HG03442 (cell line): Measurements from ENCODE around the gene PLEKHN1.

Experiments
- ATAC-seq: cut with Tn5 transposase; IDR thresholded peaks from one replicate; pipeline ENCODE4 v1.9.1; 2021; ENCODE audit warnings: mild to moderate bottlenecking, moderate library complexity; ENCODE audit not compliant: unreplicated experiment

The PLEKHN1 gene, protein sequence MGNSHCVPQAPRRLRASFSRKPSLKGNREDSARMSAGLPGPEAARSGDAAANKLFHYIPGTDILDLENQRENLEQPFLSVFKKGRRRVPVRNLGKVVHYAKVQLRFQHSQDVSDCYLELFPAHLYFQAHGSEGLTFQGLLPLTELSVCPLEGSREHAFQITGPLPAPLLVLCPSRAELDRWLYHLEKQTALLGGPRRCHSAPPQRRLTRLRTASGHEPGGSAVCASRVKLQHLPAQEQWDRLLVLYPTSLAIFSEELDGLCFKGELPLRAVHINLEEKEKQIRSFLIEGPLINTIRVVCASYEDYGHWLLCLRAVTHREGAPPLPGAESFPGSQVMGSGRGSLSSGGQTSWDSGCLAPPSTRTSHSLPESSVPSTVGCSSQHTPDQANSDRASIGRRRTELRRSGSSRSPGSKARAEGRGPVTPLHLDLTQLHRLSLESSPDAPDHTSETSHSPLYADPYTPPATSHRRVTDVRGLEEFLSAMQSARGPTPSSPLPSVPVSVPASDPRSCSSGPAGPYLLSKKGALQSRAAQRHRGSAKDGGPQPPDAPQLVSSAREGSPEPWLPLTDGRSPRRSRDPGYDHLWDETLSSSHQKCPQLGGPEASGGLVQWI

DNA sequence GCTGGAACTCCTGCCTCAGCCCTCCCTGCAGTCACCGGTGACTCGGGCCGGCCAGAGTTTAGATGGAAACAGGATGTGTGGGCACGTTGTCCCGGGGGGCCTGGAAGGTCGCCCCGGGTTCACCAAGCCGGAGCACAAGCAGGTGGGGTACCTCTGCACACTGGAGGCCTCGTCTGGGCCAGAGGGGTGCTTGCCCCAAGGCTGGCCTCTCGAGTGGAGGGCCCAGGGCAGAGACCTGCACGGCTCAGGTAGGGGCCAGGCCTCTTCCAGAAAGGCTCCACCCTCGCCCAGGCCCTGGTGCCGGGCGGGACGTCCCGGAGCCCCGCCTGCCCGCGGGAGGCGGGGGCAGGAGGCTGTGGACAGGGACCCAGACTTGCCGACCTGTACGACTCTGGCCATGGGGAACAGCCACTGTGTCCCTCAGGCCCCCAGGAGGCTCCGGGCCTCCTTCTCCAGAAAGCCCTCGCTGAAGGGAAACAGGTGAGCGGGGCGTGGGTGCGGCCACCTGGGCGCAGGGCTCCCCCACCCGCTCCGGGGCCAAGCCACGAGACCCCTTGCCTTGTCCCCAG is at the start of gene PLEKHN1:
PLEKHN1 (plus strand) TSS at position 348 of the 569 bp plus-strand sequence; CDS start at position 398, 50 bp downstream.
- ATAC-seq = peak; percentile 22

DNA sequence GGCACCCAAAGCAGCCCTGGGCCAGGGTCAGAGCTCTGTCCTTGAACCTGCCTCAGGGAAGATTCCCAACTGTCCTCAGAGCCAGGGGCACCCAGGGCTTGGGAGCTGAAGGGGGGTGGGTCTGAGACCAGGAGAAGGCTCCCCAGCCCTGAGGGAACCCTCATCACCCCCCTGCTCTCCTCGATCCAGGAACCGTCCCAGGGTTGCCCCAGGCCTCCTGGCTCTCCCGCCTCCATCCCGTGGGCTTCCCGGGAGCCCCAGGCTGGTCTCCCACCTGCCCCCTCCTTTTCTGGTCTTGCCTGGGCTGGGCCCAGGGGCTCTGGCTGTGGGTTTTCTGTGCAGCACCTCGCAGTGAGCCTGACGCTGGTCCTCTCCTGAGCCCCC is 49.2 kb upstream of the PLEKHN1 start:
- ATAC-seq = no peak

DNA sequence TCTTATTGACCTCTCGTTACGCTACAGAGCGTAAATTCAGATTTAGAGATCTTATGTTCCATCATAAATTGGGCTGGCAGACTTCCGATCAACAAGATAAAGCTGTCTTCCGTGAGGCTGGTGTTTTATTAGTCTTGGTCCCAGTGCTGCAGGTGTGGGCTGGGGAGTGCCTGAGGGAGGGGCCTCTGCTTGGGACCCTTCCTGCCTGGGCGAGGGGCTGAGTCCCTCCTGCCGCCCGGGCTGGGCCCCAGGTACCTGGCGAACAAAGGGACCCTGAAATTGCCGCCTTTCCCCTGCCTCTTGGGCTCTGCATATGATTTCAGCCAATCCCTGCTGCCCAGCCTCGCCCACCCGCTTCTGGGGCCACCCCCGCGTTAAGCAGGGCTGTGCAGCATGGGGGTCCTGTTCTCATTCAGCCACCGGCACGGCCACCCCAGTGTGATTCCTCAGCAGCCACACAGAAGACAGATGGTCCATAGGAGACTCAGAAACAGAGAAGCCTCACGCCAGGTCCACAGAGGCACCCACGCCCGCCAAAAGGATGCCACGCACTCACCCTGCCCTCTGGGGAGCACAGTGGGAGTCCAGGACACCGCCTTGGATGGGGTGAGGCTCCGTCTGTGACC is 48.7 kb upstream of the PLEKHN1 start:
- no peak for ATAC-seq

DNA sequence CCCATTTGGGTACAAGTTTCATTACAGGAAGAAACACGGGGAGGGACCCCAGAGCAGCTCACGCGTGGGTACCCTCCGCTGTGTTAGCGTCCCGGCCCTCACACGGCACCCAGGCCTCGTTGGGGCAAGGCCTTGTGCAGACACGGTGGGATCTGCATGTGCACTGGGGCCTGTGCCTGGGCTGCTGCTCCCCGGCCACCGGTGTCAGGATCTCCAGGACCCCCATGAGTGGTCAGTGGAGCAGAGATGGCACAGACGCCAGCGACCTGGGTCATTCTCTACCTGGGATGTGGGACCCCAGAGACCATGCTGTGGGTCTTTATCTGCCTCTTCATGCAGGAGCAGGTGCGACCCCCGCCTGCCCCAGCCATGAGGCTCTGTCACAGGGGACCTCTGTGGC is 47.9 kb upstream of the PLEKHN1 start:
- no peak for ATAC-seq

DNA sequence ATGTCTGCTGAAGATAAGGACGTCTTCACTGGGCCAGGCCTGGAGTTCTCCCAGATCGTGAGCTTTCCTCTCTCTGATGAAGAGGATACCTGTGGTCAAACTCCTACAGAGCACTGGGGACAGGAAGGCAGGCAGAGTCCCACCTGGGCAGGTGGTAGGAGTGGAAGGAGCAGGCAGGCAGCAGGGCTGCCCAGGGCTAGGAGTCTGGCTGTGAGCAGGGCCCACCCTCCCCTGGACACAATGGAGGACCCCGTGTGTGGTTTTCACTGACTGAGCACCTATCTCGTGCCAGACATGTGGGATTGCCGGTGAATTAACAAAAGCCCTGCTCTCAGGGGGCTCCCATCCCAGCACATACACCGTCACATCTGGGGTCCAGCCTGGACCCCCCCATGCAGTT is 47.4 kb upstream of the PLEKHN1 start:
- no peak for ATAC-seq

DNA sequence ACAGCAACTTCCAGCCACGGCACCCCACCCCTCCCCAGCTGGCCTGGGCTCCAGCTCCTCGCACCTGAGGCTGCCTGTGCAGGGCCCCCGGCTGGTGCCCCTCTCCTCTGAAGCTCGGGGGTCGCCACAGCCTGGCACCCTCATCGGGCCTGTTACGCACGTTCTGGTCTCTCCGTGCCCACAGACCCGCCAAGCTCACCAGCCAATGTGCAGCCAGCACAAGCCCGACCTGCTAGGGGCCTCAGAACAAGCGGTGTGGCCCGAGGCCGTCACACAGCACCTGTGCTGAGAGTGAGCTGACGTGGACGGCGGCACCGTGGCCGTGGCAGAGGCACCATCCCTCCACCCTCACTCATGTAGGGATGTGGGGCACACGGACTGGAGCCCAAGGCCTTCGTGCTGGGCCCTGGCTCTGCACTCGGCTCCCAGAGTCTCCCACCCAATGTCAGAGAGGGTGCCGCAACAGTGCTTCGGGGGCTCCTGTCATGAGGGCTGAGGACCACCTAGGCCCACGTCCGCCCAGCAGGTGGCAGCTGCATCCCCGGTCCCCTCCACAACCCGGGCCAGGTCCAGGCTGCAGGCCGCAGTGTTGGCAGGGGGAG is 46.9 kb upstream of the PLEKHN1 start:
- no peak for ATAC-seq

DNA sequence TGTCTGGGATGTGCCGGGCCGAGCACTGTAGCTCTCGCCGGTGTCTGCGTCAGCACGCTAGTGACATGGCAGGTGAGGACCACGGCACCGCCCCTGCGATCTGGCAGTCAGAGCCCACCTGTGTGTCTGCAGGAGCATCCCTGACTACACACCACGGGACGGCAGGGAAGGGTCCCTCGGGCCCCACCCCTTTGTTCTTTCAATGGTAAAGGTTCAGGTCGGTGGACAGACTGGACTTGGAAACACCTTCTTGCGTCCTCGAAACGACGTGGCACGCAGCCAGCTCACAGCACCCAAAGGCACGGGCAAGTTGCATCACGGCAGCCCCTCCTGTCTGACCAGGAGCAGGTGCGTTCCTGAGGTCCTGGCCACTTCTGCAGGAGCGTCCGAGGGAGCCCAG is 46.3 kb upstream of the PLEKHN1 start:
- ATAC-seq = no peak

DNA sequence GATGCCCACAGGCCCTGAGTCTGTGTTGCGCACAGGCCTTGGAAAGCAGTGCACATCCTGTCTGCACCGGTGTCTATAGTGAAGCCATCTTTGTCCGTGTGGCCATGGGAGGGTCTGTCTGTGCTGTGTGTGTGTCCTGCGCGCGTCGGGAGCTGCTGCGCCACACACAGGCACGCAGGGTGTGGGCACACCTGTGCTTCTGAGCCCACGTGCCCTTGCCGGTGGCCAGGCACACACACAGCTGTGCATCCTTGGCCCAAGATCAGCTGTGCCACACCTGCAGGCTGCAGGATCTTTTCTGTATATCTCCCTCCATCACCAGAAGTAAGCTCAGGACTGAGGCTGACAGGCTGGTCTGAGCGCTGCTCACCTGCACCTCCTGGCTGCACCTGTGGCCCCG is 45.8 kb upstream of the PLEKHN1 start:
- ATAC-seq = no peak

DNA sequence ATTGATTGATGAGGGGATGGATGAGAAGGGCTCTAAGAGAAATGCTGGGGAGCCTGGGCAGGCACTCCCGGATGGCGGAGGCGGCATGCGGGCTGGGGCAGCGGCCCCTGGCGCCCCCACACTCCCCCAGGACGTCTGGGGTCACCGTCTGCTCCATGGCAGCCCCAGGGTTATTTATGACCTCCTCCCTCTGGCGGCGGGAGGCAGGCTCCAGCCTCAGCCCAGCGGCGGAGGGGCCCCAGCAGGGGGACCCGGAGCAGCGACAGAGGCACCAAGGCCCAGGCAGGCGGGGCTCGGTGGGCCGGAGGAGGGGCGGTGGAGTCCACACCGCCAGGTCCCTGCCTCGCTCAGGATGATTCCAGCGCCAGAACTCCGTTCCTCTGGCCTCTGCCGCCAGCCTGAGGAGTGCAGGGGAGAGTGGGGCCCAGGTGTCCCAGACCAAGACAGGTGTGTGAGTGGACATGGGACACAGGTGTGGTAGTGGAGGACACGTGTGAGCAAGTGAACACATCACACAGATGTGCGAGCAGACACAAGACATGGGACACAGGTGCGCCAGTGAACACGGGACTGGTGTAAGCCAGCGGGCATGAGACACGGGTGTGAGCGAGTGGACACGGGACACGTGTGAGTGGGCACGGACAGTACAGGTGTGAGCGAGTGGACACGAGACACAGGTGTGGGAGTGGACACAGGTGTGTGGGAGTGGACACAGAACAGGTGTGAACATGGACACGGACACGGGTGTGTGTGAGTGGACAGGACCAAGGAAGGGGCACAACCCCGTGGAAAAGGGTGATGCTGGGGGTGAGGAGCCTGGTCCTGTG is 45.1 kb upstream of the PLEKHN1 start:
- ATAC-seq = no peak

DNA sequence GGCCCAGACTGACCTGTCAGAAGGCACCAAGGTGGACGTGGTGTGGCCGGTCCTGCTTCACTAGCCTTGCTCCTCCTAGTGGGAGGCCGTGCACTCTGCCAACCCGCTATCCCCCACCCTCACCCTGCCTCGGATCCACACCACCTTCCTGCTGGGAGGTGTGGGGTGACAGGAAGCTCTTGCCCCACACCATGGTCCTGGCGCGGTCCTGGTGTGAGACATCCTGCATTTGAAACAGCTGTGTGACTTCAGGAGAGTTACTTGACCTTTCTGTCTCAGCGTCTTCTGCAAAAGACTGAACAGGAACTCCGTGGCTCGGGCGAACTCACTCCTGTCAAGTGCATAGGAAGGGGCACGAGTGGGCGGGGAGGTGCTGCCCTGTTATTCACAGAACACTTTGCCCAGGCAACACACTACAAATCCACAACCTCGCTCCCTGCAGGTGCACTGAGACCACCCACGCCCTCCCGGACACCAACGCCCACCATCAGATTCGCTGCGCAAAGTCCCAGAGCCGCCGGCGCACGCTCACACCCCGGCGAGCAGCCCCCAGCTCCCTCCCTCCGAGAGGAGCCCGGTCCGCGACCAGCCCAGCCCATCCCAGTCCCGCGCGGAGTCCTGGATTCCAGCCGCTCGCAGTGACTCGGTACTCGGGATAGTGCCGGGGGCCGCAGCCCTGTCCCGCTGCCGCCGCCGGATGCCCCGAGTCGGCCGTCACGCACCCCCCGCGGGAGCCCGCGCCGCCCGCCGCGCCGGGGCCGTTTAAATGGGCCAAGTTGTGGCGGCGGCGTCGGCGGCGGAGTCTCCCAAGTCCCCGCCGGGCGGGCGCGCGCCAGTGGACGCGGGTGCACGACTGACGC is 42.9 kb upstream of the PLEKHN1 start, which contains the start of gene SAMD11:
SAMD11 (plus strand) TSS at position 793 of the 860 bp plus-strand sequence. CDS start 509 bp downstream, outside the sequence.
- ATAC-seq = no peak

DNA sequence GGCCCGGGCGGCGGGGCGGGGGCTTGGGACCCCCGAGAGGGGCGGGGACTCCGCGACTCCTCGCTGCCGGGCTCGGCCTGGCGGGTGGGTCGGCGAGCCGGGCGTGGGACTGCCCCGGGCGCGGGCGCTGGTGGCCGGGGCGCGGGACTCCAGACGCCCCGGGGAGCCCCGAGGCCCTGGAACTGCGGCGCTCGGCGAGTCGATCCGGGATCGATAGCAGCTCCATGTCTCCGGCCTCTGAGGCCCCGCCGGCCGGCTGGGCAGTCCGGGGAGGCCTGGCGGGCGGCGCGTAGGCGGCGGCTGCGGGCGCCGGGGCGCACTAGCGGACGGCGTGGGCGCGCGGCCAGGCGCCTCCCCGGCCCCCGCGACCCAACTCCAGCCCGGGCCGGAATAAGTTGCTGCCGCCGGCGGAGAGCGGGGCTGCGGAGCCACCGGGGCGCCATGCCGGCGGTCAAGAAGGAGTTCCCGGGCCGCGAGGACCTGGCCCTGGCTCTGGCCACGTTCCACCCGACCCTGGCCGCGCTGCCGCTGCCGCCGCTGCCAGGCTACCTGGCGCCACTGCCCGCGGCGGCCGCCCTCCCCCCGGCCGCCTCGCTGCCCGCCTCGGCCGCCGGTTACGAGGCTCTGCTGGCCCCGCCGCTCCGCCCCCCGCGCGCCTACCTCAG is 42.2 kb upstream of the PLEKHN1 start:
- ATAC-seq = no peak

DNA sequence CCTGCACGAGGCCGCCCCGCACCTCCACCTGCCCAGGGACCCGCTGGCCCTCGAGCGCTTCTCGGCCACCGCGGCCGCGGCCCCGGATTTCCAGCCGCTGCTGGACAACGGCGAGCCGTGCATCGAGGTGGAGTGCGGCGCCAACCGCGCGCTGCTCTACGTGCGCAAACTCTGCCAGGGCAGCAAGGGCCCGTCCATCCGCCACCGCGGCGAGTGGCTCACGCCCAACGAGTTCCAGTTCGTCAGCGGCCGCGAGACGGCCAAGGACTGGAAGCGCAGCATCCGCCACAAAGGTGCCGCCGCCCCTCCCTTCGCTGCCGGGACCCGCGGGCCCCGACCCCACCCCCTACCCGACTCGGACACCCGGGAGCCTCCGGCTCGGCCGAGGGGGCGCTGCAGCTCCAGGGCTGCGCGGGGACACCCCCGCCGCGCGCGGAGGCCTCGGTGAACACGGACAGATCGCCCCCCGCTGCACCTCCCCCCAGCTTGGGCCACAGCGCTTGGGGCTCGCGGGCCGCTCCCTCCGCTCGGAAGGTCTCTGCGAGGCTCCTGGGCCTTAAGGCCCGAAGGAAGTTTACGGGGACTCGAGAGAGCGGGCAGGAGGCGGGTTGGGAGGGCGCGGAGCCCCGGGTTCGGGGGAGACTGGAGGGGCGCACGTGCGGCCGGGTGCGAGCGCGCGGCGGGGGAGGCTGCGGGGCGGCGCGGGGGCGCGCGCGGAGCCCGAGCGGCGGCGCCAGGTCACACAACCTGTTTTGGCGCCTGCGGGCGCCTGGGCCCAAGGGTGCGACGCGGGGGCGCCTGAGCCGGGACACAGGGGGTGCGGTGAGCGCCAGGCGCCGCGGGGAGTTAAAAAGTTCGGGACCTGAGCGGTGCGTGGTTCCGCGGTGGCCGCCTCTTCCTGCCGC is 41.4 kb upstream of the PLEKHN1 start:
- no peak for ATAC-seq

DNA sequence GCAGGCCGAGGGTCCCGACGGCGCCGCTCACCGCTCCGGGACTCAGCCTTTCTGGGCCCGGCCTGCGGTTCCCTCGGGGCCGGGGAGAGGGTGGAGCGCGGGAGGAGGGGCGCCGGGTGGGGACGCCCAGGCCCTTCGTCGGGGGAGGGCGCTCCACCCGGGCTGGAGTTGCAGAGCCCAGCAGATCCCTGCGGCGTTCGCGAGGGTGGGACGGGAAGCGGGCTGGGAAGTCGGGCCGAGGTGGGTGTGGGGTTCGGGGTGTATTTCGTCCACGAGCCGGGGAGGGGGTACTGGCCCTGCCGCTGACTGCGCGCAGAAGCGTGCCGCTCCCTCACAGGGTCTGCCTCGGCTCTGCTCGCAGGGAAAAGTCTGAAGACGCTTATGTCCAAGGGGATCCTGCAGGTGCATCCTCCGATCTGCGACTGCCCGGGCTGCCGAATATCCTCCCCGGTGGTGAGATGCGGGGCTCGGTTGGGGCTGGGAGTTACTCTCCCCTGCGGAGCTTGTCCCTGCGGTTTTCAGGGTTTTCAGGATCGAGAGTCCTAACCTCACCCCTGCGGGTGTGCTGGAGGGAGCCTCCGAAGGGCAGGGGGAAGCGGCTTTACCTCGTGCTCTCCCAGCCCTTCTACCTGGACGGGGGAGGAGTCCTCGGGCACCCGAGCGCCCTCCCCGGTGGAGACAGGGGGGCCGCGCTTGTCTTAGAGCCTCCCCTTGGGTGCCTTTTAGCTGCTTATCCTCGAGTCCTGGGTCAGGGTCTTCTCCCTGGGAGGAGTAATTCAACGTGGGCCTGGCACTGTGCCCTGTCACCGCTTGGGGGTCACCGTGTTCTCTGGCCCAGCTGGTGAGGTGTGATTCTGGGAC is 40.5 kb upstream of the PLEKHN1 start:
- no peak for ATAC-seq

DNA sequence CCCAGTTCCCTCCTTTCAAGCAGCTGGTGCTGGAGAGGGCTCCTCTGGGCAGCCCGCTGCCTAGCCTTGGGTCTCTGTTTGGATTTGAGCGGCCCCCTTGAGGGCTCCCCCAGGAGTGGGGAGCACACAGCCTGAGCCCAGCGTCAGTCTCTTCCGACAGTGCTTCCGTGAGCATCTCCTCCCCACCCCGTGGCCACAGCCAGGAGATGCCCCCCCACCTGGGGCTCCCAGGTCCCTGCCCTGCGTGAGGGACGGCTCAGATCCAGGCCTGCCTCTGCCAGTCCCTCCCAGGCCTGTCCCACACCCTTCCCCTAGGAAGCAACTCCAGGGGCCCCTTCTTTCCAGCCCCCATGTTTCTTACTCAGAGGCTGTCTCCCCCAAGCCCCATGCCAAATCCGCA is 39.0 kb upstream of the PLEKHN1 start:
- no peak for ATAC-seq

DNA sequence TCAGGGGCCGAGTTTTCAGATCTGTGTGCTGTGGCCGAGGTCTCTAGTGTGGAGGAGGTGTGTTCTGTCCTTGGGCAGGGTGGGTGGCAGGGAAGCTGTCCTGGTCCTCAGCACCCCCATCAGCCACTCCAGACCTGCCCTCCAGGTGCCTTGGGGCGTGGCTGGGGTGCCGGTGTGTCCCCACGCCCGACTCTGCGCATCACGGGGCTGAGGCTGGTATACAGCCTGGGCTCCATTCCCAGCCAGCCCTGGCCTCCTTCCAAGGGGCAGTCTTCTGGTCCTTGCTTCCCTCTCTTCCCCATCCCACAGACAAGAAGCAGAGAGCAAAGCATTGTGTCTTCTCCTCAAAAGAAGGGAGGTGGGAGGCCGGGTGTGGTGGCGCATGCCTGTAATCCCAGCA is 38.5 kb upstream of the PLEKHN1 start:
- no peak for ATAC-seq

DNA sequence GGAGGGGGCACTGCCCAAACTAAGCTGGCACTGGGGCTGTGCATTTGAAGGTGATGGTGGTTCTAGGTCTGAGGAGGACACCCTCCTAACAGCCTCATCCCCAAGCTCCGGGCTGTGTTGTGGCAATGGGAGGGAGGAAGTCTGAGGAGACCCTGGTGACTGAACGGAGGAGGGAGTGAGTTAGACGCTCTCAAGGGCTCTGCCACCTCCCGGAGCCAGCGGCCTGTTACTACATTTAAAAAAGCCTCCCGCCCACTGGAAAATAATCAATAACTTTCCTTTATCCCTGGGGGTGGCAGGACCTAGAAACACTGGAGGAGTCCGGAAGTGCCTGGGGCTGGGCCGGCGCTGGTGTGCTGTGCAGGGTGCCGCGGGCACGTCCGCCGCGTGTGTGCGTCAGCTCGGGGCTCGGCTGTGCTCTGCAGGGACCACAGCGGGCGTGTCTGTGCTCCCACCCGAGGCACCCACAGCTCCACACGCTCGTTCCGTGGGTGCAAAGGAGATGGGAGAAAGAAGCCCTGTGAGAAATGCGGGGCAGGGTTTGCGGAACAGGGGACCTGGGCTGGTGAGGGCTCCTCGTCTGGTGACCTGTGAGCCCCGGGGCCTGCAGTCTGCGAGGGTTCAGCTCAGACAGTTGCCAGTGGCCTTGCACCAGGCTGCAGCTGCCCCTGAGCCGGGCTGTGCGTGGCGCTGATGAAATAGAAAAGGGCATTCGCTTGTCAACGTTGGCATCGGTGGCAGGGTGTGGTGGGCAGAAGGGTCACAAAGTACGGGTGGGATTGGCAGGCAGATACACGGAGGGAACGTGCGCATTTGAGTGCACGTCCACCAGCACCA is 37.2 kb upstream of the PLEKHN1 start:
- ATAC-seq = no peak
